ENCODE data around the gene MAD2L2. TPM values are rescaled to one million over a fixed set of nuclear protein-coding genes. Genes with fewer than 3 reads are reported as not detected.
A peak's percentile ranks its signal among the peaks of the same experiment; 100 is the strongest.

The MAD2L2 gene
- total RNA-seq, 1 experiment from 2014 or later, result 283 TPM

GRCh38 chr1:11664336-11665065 lies 16.4 kb downstream of the MAD2L2 start:
- Mint-ChIP-seq H3K4me3 (peak overlapping the region; percentile 57), H3K4me1 (no peaks in the 10 kb centered on the region), H3K9me3 (no peaks in the 10 kb centered on the region), H3K36me3 (peaks cover 33% of the 10 kb centered on the region), H3K27me3 (ENCODE audit: low read depth) (no peaks in the 10 kb centered on the region; the same call in none of the 2 replicates), H3K27ac (no peak overlapping the region)
- CTCF ChIA-PET, result interaction anchor here (0.6 to 3.1 kb wide), 43 partner anchors 9 to 340 kb away, joined by 3 to 50 read pairs (median 6); partner anchors contain the start of genes AGTRAP, DISP3, DRAXIN and FBXO2
- POLR2A ChIA-PET, result interaction anchor here (0.7 to 3.1 kb wide), 12 partner anchors 10 to 139 kb away, joined by 3 to 27 read pairs (median 3); partner anchors contain the start of genes AGTRAP, C1orf167, DRAXIN and FBXO44
- DNase-seq (ENCODE audit: low spot score) (peak; percentile 59), ATAC-seq (peak; percentile 34)
- TF ChIP-seq ZNF532 (CRISPR knock-in tag; IDR thresholded peaks at IDR 0.05; ENCODE audit: borderline replicate concordance) (0 out of 2 replicates have a peak, but pooled peaks have one; percentile 17), KAT7 (CRISPR knock-in tag; IDR thresholded peaks at IDR 0.05; ENCODE audit: borderline replicate concordance) (no peak), CREM (CRISPR knock-in tag; IDR thresholded peaks at IDR 0.05) (peak; percentile 48; the same call in 1 of the 2 replicates), AR (CRISPR knock-in tag; IDR thresholded peaks at IDR 0.05) (0 out of 2 replicates have a peak, but pooled peaks have one; percentile 22), ZNF671 (CRISPR knock-in tag; IDR thresholded peaks at IDR 0.05) (peak; percentile 7; the same call in 1 of the 2 replicates), STAT6 (CRISPR knock-in tag; conservative IDR thresholded peaks at IDR 0.05; ENCODE audit: low read depth) (no peak), MYBL2 (CRISPR knock-in tag; IDR thresholded peaks at IDR 0.05) (0 out of 2 replicates have a peak, but pooled peaks have one; percentile 57), NFYB (CRISPR knock-in tag; conservative IDR thresholded peaks at IDR 0.05; ENCODE audit: low read depth) (no peak), PRDM15 (CRISPR knock-in tag; IDR thresholded peaks at IDR 0.05) (peak; percentile 9), ZNF219 (CRISPR knock-in tag; IDR thresholded peaks at IDR 0.05; ENCODE audit: borderline replicate concordance) (no peak), ERG (CRISPR knock-in tag; IDR thresholded peaks at IDR 0.05) (peak; percentile 78), FOXK1 (CRISPR knock-in tag; IDR thresholded peaks at IDR 0.05) (0 out of 2 replicates have a peak, but pooled peaks have one; percentile 6), ESRRA (CRISPR knock-in tag; IDR thresholded peaks at IDR 0.05; ENCODE audit: borderline replicate concordance) (0 out of 2 replicates have a peak, but pooled peaks have one; percentile 16), JAZF1 (CRISPR knock-in tag; IDR thresholded peaks at IDR 0.05) (no peak), E2F4 (CRISPR knock-in tag; IDR thresholded peaks at IDR 0.05; ENCODE audit: borderline replicate concordance, low read depth) (0 out of 2 replicates have a peak, but pooled peaks have one; percentile 23), IRF2 (CRISPR knock-in tag; IDR thresholded peaks at IDR 0.05; ENCODE audit: borderline replicate concordance, low read depth) (no peak), USF1 (CRISPR knock-in tag; IDR thresholded peaks at IDR 0.05) (no peak), FOXP1 (CRISPR knock-in tag; IDR thresholded peaks at IDR 0.05; ENCODE audit: borderline replicate concordance) (peak; percentile 63; the same call in 1 of the 2 replicates)
